AG04450 (cell line): Measurements from ENCODE around the gene MPZ. TPM values are rescaled to one million over a fixed set of nuclear protein-coding genes. Genes with fewer than 3 reads are reported as not detected.

Experiments
- CTCF ChIA-PET: fragments of 300-600, 350-600 bp; formaldehyde crosslinking; extraction: SDS; loops from one replicate; lab custom pipeline; 2022; ENCODE audit warnings: antibody characterized with exemption, inconsistent platforms; lab: Charles Lee
- POLR2A ChIA-PET: fragments of 350-600 bp; formaldehyde crosslinking; extraction: SDS; loops from one replicate; lab custom pipeline; 2021; ENCODE audit warnings: antibody characterized with exemption, inconsistent platforms; lab: Yijun Ruan, JAX
- DNase-seq: peaks from one replicate; pipeline ENCODE4 v3.0.0-alpha.2; 2011; ENCODE audit warnings: low read depth, low spot score
- H3K27ac ChIP-seq: one replicate; pipeline ENCODE4 v1.5.1; 2012; ENCODE audit warnings: low read depth, low read length, control low read depth
- H3K27me3 ChIP-seq: one replicate; pipeline ENCODE4 v1.6.0; 2012; ENCODE audit warnings: low read length; ENCODE audit not compliant: control insufficient read depth, insufficient read depth
- H3K4me3 ChIP-seq: 2 replicates; pipeline ENCODE4 v1.5.1; 2011; ENCODE audit warnings: mild to moderate bottlenecking, low read depth, low read length, control low read depth
- H3K9me3 ChIP-seq: 2 replicates; pipeline ENCODE4 v1.5.1; 2012; ENCODE audit warnings: low read length; ENCODE audit not compliant: control insufficient read depth, insufficient read depth
- polyA plus RNA-seq: library from polyadenylated mRNA; depleted of rRNA; stranded (reverse); fragments of >200 nt; gene quantifications from 2 replicates; pipeline ENCODE4 v1.2.3, GENCODE V29; 2011
- TF ChIP-seq, protein P1 (sequence below): IDR thresholded peaks from 2 replicates; pipeline ENCODE4 v1.5.1; 2011; ENCODE audit warnings: low read depth, low read length, control low read depth, inconsistent platforms

Gene MPZ
- polyA plus RNA-seq, 1 experiment: 0.89 TPM

DNA sequence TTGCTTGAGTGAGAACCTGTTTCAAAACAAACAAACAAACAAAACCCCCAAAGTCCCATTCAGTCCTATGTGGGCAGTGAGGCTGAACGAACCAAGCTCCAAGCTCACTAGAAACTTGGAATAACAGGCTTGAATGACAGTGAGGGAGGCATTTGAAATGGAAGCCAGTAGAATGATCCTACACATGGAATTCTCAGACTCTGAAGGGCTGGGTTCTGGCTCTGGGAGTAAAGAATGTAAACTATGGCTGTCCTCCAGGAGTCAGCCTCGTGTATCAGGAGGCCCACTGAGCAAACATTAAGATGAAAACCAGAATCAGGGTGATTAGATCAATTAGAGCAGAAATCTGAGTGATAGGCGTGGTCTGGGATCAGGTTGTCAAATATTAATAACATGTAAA is 36.4 kb downstream of the MPZ start:
- no peak for DNase-seq
- no peak overlapping the region for H3K27ac ChIP-seq
- TF ChIP-seq, protein P1, sequence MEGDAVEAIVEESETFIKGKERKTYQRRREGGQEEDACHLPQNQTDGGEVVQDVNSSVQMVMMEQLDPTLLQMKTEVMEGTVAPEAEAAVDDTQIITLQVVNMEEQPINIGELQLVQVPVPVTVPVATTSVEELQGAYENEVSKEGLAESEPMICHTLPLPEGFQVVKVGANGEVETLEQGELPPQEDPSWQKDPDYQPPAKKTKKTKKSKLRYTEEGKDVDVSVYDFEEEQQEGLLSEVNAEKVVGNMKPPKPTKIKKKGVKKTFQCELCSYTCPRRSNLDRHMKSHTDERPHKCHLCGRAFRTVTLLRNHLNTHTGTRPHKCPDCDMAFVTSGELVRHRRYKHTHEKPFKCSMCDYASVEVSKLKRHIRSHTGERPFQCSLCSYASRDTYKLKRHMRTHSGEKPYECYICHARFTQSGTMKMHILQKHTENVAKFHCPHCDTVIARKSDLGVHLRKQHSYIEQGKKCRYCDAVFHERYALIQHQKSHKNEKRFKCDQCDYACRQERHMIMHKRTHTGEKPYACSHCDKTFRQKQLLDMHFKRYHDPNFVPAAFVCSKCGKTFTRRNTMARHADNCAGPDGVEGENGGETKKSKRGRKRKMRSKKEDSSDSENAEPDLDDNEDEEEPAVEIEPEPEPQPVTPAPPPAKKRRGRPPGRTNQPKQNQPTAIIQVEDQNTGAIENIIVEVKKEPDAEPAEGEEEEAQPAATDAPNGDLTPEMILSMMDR: no peak
- no peak overlapping the region for H3K4me3 ChIP-seq
- ChIA-PET POLR2A (no interaction called here), CTCF (interaction anchor here (1.3 kb wide), 2 partner anchors 18 kb away, joined by 3 to 7 read pairs; no protein-coding TSS in a partner anchor)
- H3K9me3 ChIP-seq: no peaks in the 10 kb centered on the region
- peaks cover 11% of the 10 kb centered on the region for H3K27me3 ChIP-seq

DNA sequence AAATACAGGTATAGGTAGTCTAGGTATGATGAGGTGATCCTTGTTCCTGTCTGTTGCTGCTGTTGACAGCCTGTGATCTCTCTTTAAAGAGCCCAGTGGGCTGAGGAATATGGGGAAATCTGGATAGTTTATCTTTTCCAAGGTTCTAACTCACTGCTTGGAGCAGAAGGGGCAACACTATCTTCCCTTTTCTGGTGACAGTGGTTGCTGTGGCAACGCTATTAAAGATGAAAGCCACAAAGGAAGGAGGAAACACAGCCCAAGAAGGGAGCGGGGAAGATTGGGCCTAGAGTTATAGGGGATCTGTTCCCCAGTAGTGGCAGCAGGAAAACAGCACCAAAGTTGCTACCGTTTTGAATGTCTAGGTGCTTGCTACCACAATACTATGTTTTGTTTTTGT is 42.4 kb downstream of the MPZ start:
- DNase-seq: no peak
- TF ChIP-seq, protein P1: no peak
- Histone ChIP-seq H3K4me3 (no peak overlapping the region), H3K27ac (no peak overlapping the region), H3K27me3 (peaks cover 3% of the 10 kb centered on the region), H3K9me3 (no peaks in the 10 kb centered on the region)
- ChIA-PET POLR2A (no interaction called here), CTCF (interaction anchor here (0.6 kb wide), 1 partner anchor 23 kb away, joined by 3 read pairs; no protein-coding TSS in a partner anchor)

DNA sequence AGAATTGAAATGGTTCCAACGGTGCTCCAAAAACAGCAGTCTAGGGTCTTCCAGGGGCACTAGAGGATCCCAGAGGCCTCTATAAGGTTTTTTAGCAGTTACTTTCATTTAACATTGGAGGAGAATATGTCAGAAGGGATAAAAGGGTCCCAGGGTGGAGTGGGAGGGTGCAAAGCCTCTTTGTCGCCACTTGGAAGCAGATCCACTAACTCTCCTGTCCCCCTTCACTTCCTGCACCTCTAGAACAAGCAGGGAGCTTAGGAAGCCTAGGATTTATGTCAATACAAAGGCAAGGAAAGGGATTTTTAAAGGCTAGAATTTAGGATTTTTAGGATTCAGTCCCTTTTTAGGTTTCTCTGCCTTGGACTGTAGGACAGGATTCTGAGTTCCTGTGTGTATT is 42.9 kb downstream of the MPZ start:
- Histone ChIP-seq H3K27ac (no peak overlapping the region), H3K9me3 (no peaks in the 10 kb centered on the region), H3K27me3 (peaks cover 3% of the 10 kb centered on the region), H3K4me3 (no peak overlapping the region)
- TF ChIP-seq, protein P1: no peak
- no peak for DNase-seq
- POLR2A ChIA-PET: no interaction called here
- CTCF ChIA-PET: interaction anchor here (0.6 kb wide), 1 partner anchor 23 kb away, joined by 3 read pairs; no protein-coding TSS in a partner anchor

DNA sequence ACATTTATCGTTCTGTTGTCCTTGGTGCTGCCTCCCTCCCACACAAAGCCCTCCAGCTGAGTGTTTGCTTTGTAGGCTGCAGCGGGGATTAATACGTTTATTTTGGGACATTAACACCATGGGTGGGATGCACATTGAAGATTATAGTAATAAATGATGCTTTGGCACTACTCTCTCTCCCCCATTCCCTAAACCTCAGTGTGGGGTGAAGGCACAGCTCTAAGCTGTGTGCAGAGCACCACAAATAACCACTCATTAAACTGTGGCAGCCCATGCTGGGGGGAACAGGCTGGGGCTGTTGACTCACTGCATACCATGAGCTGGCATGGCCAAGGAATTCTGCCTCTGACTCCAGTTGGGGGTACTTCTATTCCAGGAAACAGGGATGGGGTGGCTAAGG is 43.6 kb downstream of the MPZ start:
- Histone ChIP-seq H3K27me3 (peaks cover 8% of the 10 kb centered on the region), H3K27ac (no peak overlapping the region), H3K4me3 (no peak overlapping the region), H3K9me3 (no peaks in the 10 kb centered on the region)
- TF ChIP-seq, protein P1: no peak
- ChIA-PET POLR2A (no interaction called here), CTCF (no interaction called here)
- DNase-seq: no peak

DNA sequence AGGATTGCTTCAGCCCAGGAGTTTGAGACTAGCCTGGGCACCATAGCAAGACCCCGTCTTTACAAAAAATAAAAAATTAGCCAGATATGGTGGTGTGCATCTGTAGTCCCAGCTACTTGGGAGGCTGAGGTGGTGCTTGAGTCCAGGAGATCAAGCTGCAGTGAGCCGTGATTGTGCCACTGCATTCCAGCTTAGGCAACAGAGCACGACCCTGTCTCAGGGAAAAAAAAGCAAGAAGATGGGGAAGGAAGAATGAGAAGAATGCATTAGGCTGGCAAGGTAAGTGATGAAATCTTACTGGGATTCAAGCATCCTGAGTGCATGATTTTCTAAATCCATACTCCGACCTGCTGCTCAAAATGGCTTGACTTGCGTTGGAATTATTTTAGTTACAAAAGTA is 44.5 kb downstream of the MPZ start:
- POLR2A ChIA-PET: interaction anchor here (0.7 kb wide), 1 partner anchor 68 kb away, joined by 5 read pairs; no protein-coding TSS in a partner anchor
- DNase-seq: no peak
- CTCF ChIA-PET: no interaction called here
- Histone ChIP-seq H3K9me3 (no peaks in the 10 kb centered on the region), H3K4me3 (no peak overlapping the region), H3K27ac (no peak overlapping the region), H3K27me3 (peaks cover 17% of the 10 kb centered on the region)
- TF ChIP-seq, protein P1: no peak
